IMR-90 (cell line): Measurements from ENCODE around the gene IFIT2. TPM values are rescaled to one million over a fixed set of nuclear protein-coding genes. Genes with fewer than 3 reads are reported as not detected.

ENCODE experiments used
- ATAC-seq: fragments of 200-7000 bp; cut with Tn5 transposase; 2 replicates; pipeline ENCODE4 v1.9.1; 2020; ENCODE audit warnings: low read depth, mild to moderate bottlenecking, moderate library complexity
- BruUV-seq: library from RNA; stranded (reverse); fragments of 400-500 nt; replicated peaks from 2 replicates; lab custom pipeline; 2021; lab: Mats Ljungman, UMichigan
- CTCF ChIA-PET: fragments of 300-600 bp; formaldehyde crosslinking; extraction: SDS; loops from one replicate; lab custom pipeline; 2021; ENCODE audit warnings: antibody characterized with exemption; lab: Yijun Ruan, JAX
- POLR2A ChIA-PET: fragments of 300-600 bp; sonication (Branson Sonifier 250); formaldehyde crosslinking; loops from one replicate; lab custom pipeline; 2022; ENCODE audit warnings: antibody characterized with exemption; ENCODE audit not compliant: unreplicated experiment; lab: Charles Lee
- DNase-seq: peaks from one replicate; pipeline ENCODE4 v3.0.0; 2013
- H2AFZ ChIP-seq: replicated peaks from 2 replicates; pipeline ENCODE3; 2013; ENCODE audit warnings: low read length, mild to moderate bottlenecking; ENCODE audit not compliant: poor library complexity
- H2AK5ac ChIP-seq: 2 replicates; pipeline ENCODE4 v1.6.1; 2013; ENCODE audit warnings: low read depth, low read length, inconsistent platforms
- H2AK9ac ChIP-seq: replicated peaks from 2 replicates; pipeline ENCODE3; 2013; ENCODE audit warnings: mild to moderate bottlenecking, low read depth, low read length, moderate library complexity; ENCODE audit not compliant: poor library complexity
- H2BK120ac ChIP-seq: 2 replicates; pipeline ENCODE4 v1.6.1; 2013; ENCODE audit warnings: low read depth, low read length, inconsistent platforms
- H2BK15ac ChIP-seq: 3 replicates; pipeline ENCODE4 v1.6.1; 2013; ENCODE audit warnings: low read depth, low read length, inconsistent platforms
- H2BK20ac ChIP-seq: 2 replicates; pipeline ENCODE4 v1.6.1; 2013; ENCODE audit warnings: low read depth, mild to moderate bottlenecking, inconsistent platforms, low read length, moderate library complexity
- H2BK5ac ChIP-seq: 2 replicates; pipeline ENCODE4 v1.6.1; 2013; ENCODE audit warnings: mild to moderate bottlenecking, low read depth, low read length, inconsistent platforms; ENCODE audit not compliant: poor library complexity, severe bottlenecking
- H3K14ac ChIP-seq: replicated peaks from 2 replicates; pipeline ENCODE4 v1.6.1; 2013; ENCODE audit warnings: low read depth, low read length, inconsistent platforms
- H3K18ac ChIP-seq: 2 replicates; pipeline ENCODE4 v1.6.1; 2013; ENCODE audit warnings: low read depth, low read length, control low read depth
- H3K23ac ChIP-seq: 2 replicates; pipeline ENCODE4 v1.6.1; 2013; ENCODE audit warnings: low read depth, low read length, inconsistent platforms
- H3K27ac ChIP-seq: 2 replicates; pipeline ENCODE4 v1.5.1; 2013; ENCODE audit warnings: mild to moderate bottlenecking, control low read depth, low read length; ENCODE audit not compliant: insufficient read depth
- H3K27me3 ChIP-seq: 2 replicates; pipeline ENCODE4 v1.6.1; 2013; ENCODE audit warnings: low read length; ENCODE audit not compliant: control insufficient read depth, insufficient read depth
- H3K36me3 ChIP-seq: 2 replicates; pipeline ENCODE4 v1.6.1; 2013; ENCODE audit warnings: low read length, mixed read lengths; ENCODE audit not compliant: control insufficient read depth, insufficient read depth
- H3K4ac ChIP-seq: 2 replicates; pipeline ENCODE4 v1.6.1; 2013; ENCODE audit warnings: low read depth, low read length, inconsistent platforms
- H3K4me1 ChIP-seq: 2 replicates; pipeline ENCODE4 v1.6.1; 2013; ENCODE audit warnings: low read length, mixed read lengths; ENCODE audit not compliant: control insufficient read depth, insufficient read depth
- H3K4me2 ChIP-seq: 2 replicates; pipeline ENCODE4 v1.6.1; 2013; ENCODE audit warnings: low read depth, mild to moderate bottlenecking, control low read depth, low read length, moderate library complexity
- H3K4me3 ChIP-seq: 2 replicates; pipeline ENCODE4 v1.5.1; 2013; ENCODE audit warnings: low read depth, mild to moderate bottlenecking, control low read depth, low read length, moderate library complexity; ENCODE audit not compliant: insufficient read depth
- H3K56ac ChIP-seq: 2 replicates; pipeline ENCODE4 v1.6.1; 2013; ENCODE audit warnings: low read length, inconsistent platforms; ENCODE audit not compliant: insufficient read depth; ENCODE audit errors: extremely low read depth
- H3K79me1 ChIP-seq, 2 experiments: 2 replicates each; pipeline ENCODE4 v1.6.1; 2013; ENCODE audit warnings: low read length in 2 of 2, inconsistent platforms in 1 of 2, low read depth in 1 of 2
- H3K9ac ChIP-seq: 2 replicates; pipeline ENCODE4 v1.6.1; 2013; ENCODE audit warnings: low read depth, low read length, control low read depth
- H3K9me1 ChIP-seq: 2 replicates; pipeline ENCODE4 v1.6.1; 2013; ENCODE audit warnings: low read length, inconsistent platforms; ENCODE audit not compliant: insufficient read depth
- H3K9me3 ChIP-seq: 2 replicates; pipeline ENCODE4 v1.6.1; 2013; ENCODE audit warnings: low read length; ENCODE audit not compliant: control insufficient read depth, insufficient read depth
- H4K20me1 ChIP-seq: 2 replicates; pipeline ENCODE4 v1.6.1; 2013; ENCODE audit warnings: low read length, inconsistent platforms; ENCODE audit not compliant: insufficient read depth
- H4K5ac ChIP-seq: 2 replicates; pipeline ENCODE4 v1.6.1; 2013; ENCODE audit warnings: mild to moderate bottlenecking, low read depth, low read length, control low read depth
- H4K8ac ChIP-seq, 2 experiments: 2 replicates each; pipeline ENCODE4 v1.6.1; 2013; ENCODE audit warnings: low read depth in 2 of 2, low read length in 2 of 2, control low read depth in 1 of 2, inconsistent platforms in 1 of 2
- H4K91ac ChIP-seq: 2 replicates; pipeline ENCODE4 v1.6.1; 2013; ENCODE audit warnings: low read depth, low read length, inconsistent platforms; ENCODE audit not compliant: insufficient read depth
- BHLHE40 ChIP-seq: fragments of 150-350 bp; IDR thresholded peaks from 2 replicates; pipeline ENCODE4 v1.6.1; 2016; ENCODE audit warnings: mild to moderate bottlenecking, low read depth, low read length
- CHD1 ChIP-seq: IDR thresholded peaks from 2 replicates; pipeline ENCODE4 v1.6.1; 2012; ENCODE audit warnings: low read depth, low read length, improper control_type of control experiment
- MAFK ChIP-seq: IDR thresholded peaks from 2 replicates; pipeline ENCODE4 v1.6.1; 2012; ENCODE audit warnings: low read depth, low read length, improper control_type of control experiment
- MXI1 ChIP-seq: IDR thresholded peaks from 2 replicates; pipeline ENCODE4 v1.6.1; 2012; ENCODE audit warnings: low read depth, mild to moderate bottlenecking, low read length, moderate library complexity, borderline replicate concordance
- NFE2L2 ChIP-seq: fragments of 150-350 bp; IDR thresholded peaks from 2 replicates; pipeline ENCODE4 v1.6.1; 2016; ENCODE audit warnings: low read depth, mild to moderate bottlenecking, low read length
- dilution Hi-C: fragments of 300-500 bp; cut with HindIII; formaldehyde crosslinking; loops from one replicate; pipeline ENCODE4 v1.14.3; 2018; ENCODE audit warnings: low sequenced_read_pairs; ENCODE audit not compliant: unreplicated experiment
- in situ Hi-C: fragments of 300-500 bp; cut with MboI; formaldehyde crosslinking; loops from 3 replicates; pipeline ENCODE4 v1.14.3; 2019; ENCODE audit warnings: low sequenced_read_pairs, inconsistent platforms, mixed read lengths
- intact Hi-C: fragments of 100-400 bp; cut with micrococcal nuclease; formaldehyde crosslinking; loops from 2 replicates; pipeline ENCODE4 v1.10.0; 2022
- polyA plus RNA-seq, 3 experiments: library from polyadenylated mRNA; depleted of rRNA; stranded (reverse); fragments of >200 nt; gene quantifications; 2 replicates each; pipeline ENCODE4 v1.2.3, GENCODE V29; 2012; ENCODE audit warnings: low replicate concordance in 1 of 3
- total RNA-seq: library from RNA; depleted of rRNA; stranded (reverse); fragments of >200 nt; gene quantifications from 2 replicates; pipeline ENCODE4 v1.2.3, GENCODE V29; 2012
- TF ChIP-seq, protein P1 (sequence below): fragments of 150-350 bp; IDR thresholded peaks from 2 replicates; pipeline ENCODE4 v1.6.1; 2017; ENCODE audit warnings: mild to moderate bottlenecking, antibody characterized with exemption, low read length, low read depth

Gene IFIT2
- total and polyA plus RNA-seq, 2 of the 4 experiments (the other 2 are of a cell fraction) = 1.1 to 2.2 TPM

DNA sequence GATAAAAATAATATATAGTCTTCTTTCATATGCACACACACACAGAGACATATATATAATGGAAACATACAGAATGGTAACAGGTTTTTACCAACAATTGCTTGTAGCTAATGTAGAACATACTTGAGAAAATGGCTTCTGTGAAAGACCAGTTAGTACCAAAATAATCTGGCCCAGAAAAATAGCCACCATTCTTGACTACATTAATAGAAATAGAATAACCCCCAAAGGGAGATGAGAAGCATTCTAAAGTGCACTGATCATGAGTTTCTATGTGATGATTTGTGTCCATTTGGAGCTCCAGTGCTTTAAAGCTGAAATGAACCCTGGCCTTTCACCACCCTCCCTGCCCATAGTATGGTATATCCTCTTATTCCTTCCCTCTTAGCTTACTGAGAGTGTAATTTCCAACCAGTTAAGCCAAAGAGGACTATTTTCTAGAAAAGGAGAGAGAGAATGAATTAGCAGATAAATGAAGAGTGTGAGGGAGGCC, 22.9 kb upstream of the IFIT2 start:
- H2AFZ ChIP-seq = no peak overlapping the region
- POLR2A ChIA-PET = no interaction called here

More for the DNA sequence above, 22.9 kb upstream of the IFIT2 start:
- CTCF ChIA-PET = no interaction called here
- peaks cover 20% of the 10 kb centered on the region for H3K4me1 ChIP-seq
- no peak overlapping the region for H3K9ac ChIP-seq
- no peaks in the 10 kb centered on the region for H3K9me3 ChIP-seq
- H3K56ac ChIP-seq = no peak overlapping the region
- H2AK9ac ChIP-seq = no peak overlapping the region
- H3K18ac ChIP-seq = peak overlapping the region; percentile 83
- peak overlapping the region; percentile 56 for H2BK5ac ChIP-seq
- no peaks in the 10 kb centered on the region for H3K27me3 ChIP-seq
- H4K20me1 ChIP-seq = no peaks in the 10 kb centered on the region
- peak overlapping the region; percentile 63; the same call in 1 of the 2 replicates for H2AK5ac ChIP-seq
- H3K36me3 ChIP-seq = no peaks in the 10 kb centered on the region
- peak overlapping the region; percentile 31; the same call in 1 of the 2 replicates for H3K27ac ChIP-seq
- in situ Hi-C loops (no loop called here), dilution Hi-C loops (no loop called here), intact Hi-C loops (no loop called here)
- DNase-seq = no peak
- peaks cover 6% of the 10 kb centered on the region for H3K9me1 ChIP-seq
- no peak for TF ChIP-seq BHLHE40
- no peak for TF ChIP-seq NFE2L2
- TF ChIP-seq MAFK = no peak
- TF ChIP-seq, protein P1, sequence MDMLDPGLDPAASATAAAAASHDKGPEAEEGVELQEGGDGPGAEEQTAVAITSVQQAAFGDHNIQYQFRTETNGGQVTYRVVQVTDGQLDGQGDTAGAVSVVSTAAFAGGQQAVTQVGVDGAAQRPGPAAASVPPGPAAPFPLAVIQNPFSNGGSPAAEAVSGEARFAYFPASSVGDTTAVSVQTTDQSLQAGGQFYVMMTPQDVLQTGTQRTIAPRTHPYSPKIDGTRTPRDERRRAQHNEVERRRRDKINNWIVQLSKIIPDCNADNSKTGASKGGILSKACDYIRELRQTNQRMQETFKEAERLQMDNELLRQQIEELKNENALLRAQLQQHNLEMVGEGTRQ = no peak
- no peak for TF ChIP-seq CHD1
- no peak for TF ChIP-seq MXI1
- peak overlapping the region; percentile 90; the same call in 2 of the 3 replicates for H2BK15ac ChIP-seq
- no peaks in the 10 kb centered on the region for H3K79me1 ChIP-seq
- no peak overlapping the region for H3K4me2 ChIP-seq
- H4K8ac ChIP-seq = peak overlapping the region in 1 of 2 experiments; percentile 64; a peak in 3 of 4 replicates
- H2BK20ac ChIP-seq = peak overlapping the region; percentile 73
- BruUV-seq = no TSS peak
- no peak for ATAC-seq
- peak overlapping the region; percentile 83 for H2BK120ac ChIP-seq
- peak overlapping the region; percentile 34 for H4K5ac ChIP-seq
- peak overlapping the region; percentile 68; the same call in 1 of the 2 replicates for H3K23ac ChIP-seq
- H3K4me3 ChIP-seq = no peak overlapping the region
- H3K14ac ChIP-seq = peak overlapping the region; percentile 73
- peak overlapping the region; percentile 72; the same call in 1 of the 2 replicates for H3K4ac ChIP-seq
- H4K91ac ChIP-seq = peak overlapping the region; percentile 72; the same call in 1 of the 2 replicates
